Fibroblast of the aortic adventitia (primary cell): ENCODE data around the gene SUCO. TPM values are rescaled to one million over a fixed set of nuclear protein-coding genes. Genes with fewer than 3 reads are reported as not detected.

Experiments
- DNase-seq: peaks from one replicate; pipeline ENCODE4 v3.0.0-alpha.2; 2010; ENCODE audit warnings: low read depth
- H3K4me3 ChIP-seq: 2 replicates; pipeline ENCODE4 v1.5.1; 2011; ENCODE audit warnings: low read depth, mild to moderate bottlenecking, control low read depth, low read length, moderate library complexity
- total RNA-seq: library from RNA; depleted of rRNA; stranded (reverse); fragments of >200 nt; gene quantifications from 2 replicates; pipeline ENCODE4 v1.2.3, GENCODE V29; 2012; ENCODE audit warnings: low replicate concordance
- TF ChIP-seq, protein P1 (sequence below): IDR thresholded peaks from 2 replicates; pipeline ENCODE4 v1.5.1; 2011; ENCODE audit warnings: mild to moderate bottlenecking, low read length, control low read depth, inconsistent platforms; ENCODE audit not compliant: insufficient read depth

Gene SUCO
- total RNA-seq, 1 donor, result 53.3 TPM

DNA sequence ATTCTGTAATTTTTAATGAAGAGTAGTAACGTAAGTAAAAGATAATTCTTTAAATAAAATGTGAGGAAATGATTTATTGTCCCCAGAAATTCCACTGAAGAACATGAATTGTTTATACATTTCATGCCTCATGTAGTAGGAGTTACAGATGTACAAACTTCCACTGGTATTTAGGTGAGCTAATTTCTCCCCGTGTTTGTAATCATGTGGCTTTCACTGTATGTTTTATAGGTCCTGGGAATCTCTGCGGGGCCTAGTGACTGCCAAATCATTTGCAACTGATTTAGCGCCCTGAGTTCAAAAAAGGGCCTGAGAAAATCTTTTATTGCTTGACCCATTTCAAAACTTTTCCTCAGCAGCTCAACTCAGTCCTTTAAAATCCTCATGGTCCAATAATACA, 95.5 kb downstream of the SUCO start:
- DNase-seq, result no peak
- H3K4me3 ChIP-seq, result no peak overlapping the region
- TF ChIP-seq, protein P1, sequence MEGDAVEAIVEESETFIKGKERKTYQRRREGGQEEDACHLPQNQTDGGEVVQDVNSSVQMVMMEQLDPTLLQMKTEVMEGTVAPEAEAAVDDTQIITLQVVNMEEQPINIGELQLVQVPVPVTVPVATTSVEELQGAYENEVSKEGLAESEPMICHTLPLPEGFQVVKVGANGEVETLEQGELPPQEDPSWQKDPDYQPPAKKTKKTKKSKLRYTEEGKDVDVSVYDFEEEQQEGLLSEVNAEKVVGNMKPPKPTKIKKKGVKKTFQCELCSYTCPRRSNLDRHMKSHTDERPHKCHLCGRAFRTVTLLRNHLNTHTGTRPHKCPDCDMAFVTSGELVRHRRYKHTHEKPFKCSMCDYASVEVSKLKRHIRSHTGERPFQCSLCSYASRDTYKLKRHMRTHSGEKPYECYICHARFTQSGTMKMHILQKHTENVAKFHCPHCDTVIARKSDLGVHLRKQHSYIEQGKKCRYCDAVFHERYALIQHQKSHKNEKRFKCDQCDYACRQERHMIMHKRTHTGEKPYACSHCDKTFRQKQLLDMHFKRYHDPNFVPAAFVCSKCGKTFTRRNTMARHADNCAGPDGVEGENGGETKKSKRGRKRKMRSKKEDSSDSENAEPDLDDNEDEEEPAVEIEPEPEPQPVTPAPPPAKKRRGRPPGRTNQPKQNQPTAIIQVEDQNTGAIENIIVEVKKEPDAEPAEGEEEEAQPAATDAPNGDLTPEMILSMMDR, result no peak

DNA sequence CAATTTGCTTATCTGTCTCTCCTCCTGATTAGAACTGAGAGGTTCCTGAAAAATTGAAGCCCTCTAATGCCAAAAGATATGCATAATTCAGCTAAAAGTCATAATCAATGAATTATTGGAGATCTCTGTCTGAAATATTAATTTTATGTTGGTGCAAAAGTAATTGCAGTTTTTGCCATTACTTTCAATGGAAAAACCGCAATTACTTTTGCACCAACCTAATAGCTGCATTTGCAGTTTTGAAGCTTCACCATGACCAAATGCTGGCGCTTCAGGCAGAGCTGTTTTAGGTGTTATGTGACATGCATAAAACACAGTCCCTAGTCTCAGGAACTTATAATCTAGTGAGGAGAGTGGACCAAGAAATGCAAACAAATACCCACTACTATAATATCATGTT, 96.2 kb downstream of the SUCO start:
- H3K4me3 ChIP-seq, result no peak overlapping the region
- DNase-seq, result no peak
- TF ChIP-seq, protein P1, result no peak

DNA sequence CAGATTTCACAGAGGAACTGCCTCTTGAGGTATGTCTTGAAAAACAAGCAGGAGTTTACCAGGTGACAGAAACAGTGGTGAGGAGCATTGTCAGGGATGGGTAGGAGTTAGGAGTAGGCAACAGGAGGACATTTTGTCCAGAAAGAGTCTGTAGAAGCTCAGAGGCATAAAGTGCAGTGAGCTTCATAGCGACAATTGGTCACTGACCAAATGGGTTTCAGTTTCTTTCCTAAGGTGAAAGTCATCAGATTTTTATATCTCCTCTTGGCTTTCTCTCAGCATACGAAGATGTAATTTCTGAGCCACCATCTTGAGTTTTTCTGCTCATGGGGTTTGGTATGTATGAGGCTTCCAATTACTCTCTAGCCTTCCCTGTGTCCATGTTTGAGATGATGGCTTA, 96.7 kb downstream of the SUCO start:
- no peak overlapping the region for H3K4me3 ChIP-seq
- TF ChIP-seq, protein P1, result no peak
- no peak for DNase-seq

DNA sequence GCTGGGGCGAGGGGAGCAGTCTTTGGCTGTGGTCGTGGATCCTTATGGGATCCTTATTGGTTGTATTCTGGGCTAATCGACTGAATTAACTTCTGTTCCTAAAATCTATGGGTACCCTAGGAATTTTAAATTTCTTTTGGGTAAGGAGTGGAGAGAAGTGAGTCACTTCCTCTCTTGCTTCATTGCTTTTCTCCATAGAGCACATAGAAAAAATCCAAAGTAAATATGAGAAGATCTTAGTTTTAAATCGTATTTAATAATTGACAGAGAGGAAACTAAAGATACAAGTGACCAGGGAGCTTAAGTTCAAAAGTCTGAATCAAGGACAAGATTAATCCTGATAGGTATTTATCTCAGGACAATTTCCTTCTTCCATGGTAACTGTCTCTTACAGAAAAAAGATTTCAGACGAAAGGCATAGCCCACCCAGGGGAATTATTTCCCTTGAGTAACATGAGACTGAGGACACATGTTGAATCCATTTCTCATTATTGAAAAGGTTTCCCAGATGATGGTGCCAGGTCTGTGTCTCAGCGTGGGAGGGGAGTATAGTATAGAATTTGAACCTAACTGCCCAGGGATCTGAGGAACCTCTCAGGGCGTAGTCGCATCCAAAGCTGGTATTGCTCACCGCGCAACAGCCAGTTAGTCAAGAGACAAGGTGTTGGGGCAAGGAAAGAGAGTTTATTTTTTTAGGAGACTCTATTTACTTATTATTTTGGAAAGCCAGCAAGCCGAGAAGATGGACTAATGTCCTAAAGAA, 97.3 kb downstream of the SUCO start:
- H3K4me3 ChIP-seq, result no peak overlapping the region
- TF ChIP-seq, protein P1, result no peak
- peak; percentile 35 for DNase-seq

DNA sequence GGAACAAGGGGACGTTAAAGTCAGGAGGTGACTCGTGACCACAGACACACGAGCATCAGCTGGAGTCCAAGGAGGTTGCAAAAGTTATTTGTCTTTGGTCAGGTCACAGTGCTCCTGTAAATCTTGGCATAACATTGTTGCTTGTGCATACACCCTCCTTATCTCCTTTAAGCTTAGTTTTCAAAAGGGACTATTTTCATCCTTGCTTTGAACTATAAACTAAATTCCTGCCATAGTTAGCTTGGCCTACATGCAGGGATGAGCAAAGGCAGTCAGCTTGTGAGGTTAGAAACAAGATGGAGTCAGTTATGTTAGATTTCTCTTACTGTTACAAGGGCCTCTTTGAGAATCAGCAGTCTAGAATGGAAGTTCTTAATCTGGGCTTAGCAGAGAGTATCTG, 97.9 kb downstream of the SUCO start:
- H3K4me3 ChIP-seq, result no peak overlapping the region
- TF ChIP-seq, protein P1, result no peak
- DNase-seq, result peak; percentile 38

DNA sequence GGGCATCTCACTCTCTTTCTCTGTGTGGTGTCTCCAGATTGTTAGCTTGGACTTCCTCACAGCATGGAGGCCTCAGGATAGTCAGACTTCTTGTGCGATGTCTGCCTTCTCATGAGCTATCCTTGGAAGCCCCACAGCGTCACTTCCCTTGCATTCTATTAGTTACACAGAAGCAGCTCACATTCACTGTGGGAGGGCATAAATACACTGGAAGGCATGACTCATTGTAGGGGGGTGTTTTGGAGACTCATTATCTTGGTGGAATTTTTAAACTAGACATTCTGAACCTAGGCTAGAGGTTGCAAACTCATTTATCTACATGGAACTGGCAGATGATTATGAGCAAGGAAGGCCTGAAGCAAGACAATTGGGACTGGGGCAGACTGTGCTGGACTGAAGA, 104.6 kb downstream of the SUCO start:
- H3K4me3 ChIP-seq, result no peak overlapping the region
- peak; percentile 62 for DNase-seq
- TF ChIP-seq, protein P1, result no peak

DNA sequence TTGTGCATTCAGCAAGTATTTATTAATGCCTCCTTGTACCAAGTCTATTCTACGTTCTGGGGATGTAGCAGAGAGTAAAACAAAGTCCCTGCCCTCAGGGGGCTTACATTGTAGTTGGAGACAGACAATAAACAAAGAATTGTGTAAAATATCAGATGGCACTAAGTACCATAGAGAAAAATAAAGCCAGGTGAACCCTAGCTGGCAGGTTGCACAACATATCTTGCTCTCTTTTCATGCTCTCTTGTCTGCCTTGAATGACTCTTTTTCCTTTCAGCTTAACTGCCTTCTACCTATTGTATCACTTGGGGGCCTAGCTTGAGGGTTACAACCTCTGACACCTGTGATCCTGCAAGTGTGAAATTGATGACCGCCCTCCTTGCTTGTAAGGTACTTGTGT, 105.3 kb downstream of the SUCO start:
- TF ChIP-seq, protein P1, result no peak
- H3K4me3 ChIP-seq, result no peak overlapping the region

More for the DNA sequence above, 105.3 kb downstream of the SUCO start:
- DNase-seq, result no peak
